T-helper 2 cell treated with Interferon-gamma antibody and Interleukin-4, amounts not matched to agents 100 ng/mL and 5 ng/mL, for 36 hours (primary cell): ENCODE data around the gene POLR2H. TPM values are rescaled to one million over a fixed set of nuclear protein-coding genes. Genes with fewer than 3 reads are reported as not detected.

Experiments
- intact Hi-C: fragments of 100-400 bp; cut with micrococcal nuclease; formaldehyde crosslinking; loops from one replicate; pipeline ENCODE4 v1.15.1; 2023
- total RNA-seq: library from RNA; stranded (reverse); gene quantifications from 2 replicates; pipeline ENCODE4 v1.2.3, GENCODE V29; 2022

Gene POLR2H
- total RNA-seq, 1 donor from 2014 or later: 89.8 TPM

DNA sequence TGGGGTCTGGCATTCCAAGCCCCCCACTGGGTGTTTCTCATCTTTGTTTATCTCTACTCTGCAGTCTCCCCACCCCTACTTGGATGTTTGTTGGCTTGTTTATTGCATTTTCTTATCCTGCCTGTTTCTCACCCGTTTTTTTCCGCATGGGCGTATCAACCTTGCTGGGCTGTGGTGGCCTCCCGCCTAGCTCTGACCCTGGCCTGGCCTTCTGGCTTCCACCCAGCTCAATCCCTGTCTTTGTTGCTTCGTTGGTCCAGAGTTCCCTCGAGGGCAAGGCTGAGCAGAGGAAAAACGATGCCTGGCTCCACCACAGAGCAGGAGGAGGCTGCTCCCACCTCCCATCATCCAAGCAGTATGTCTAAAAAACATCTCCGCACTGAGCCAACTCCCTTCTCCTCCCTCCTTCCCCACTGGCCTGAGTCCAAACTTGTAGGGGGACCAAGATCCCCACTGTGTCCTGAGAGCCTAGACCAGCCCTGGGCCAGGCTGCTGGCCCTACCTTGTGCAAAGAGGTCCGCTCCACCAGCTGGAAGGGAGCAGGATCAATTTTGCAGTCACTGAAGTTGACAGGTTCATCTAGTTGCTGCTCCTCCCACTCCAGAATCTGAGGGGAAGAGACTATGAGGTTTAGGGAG lies 9.9 kb upstream of the POLR2H start:
- intact Hi-C loops: no loop called here

GRCh38 chr3:184352149-184352785 lies 9.2 kb upstream of the POLR2H start:
- intact Hi-C loops: no loop called here

GRCh38 chr3:184352897-184353545 lies 8.5 kb upstream of the POLR2H start:
- intact Hi-C loops: no loop called here

DNA sequence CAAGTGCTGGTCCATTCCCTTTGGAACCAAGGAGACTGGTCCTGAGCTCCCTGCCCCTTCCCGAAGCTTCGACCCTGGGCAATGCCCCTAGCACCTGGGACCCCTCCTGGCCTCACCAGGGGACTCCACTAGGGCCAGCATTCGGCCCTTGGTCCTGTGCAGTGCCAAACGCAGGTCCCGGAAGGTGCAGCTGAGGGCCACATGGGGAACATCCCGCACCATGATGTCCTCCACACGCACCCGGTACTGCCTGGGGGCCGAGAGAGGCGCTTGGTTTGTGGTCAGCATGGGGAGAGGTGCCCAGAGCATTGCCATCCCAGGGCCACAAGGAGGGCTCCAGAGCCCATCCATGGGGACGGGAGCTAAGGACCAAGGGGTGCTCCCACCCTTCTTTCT lies 8.0 kb upstream of the POLR2H start:
- intact Hi-C loops: no loop called here

DNA sequence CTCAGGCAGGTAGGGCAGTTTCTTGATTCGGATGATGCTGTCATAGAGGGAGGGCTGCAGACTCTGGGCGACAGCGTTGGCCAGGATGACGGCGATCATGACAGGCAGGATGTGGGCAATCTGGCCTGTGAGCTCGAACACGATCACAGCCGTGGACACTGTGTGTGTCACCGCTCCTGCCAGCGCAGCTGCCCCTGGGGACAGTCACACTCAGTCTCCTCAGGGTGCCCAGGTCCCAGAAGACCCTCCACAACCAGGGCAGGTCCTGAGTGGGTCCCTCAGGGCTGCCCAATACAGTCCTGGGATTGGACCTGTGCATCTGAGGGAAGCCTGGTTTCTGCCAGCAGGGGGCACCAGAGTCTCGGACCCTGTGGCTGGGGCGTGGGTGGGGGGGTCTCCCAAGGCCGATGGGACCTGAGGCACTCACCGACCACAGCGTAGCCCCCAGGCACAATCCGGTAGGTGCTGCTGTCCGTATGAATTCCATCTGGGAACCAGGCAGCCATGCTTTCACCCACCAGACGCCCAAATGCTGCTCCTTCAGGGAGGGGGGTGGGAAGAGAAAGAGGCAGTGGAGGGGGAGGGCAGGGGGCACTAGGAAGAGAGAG lies 7.3 kb upstream of the POLR2H start:
- intact Hi-C loops: loop anchor here (2.0 kb wide), 1 partner anchor 17 kb away; the partner anchor contains the start of gene FAM131A

DNA sequence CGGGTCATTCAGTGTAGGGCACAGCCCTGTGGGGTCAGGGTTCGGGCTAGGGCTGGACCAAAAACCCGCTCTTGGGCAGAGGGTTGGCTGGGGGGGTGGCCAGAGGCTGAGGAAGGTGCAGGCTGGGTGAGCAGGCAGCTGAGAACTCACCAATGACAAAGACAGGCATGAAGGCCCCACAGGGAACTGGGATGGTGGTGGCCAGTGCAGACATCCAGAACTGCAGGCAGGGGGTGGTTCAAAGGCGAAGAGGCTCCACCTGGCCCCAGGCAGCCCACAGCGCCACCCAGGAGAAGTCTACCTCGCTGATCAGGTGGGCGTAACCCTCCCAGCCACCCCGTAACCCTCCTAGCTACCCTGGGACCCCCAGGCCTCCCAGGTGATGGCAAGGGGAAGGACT lies 6.8 kb upstream of the POLR2H start:
- intact Hi-C loops: loop anchor here (2.0 kb wide), 1 partner anchor 18 kb away; the partner anchor contains the start of gene FAM131A

- intact Hi-C loops: loop anchor here (2.0 kb wide), 1 partner anchor 19 kb away; the partner anchor contains the start of gene FAM131A
These were observed 6.1 kb upstream of the POLR2H start for GRCh38 chr3:184355261-184356040.

- intact Hi-C loops: no loop called here
These were observed 4.0 kb upstream of the POLR2H start for GRCh38 chr3:184357248-184358123.

DNA sequence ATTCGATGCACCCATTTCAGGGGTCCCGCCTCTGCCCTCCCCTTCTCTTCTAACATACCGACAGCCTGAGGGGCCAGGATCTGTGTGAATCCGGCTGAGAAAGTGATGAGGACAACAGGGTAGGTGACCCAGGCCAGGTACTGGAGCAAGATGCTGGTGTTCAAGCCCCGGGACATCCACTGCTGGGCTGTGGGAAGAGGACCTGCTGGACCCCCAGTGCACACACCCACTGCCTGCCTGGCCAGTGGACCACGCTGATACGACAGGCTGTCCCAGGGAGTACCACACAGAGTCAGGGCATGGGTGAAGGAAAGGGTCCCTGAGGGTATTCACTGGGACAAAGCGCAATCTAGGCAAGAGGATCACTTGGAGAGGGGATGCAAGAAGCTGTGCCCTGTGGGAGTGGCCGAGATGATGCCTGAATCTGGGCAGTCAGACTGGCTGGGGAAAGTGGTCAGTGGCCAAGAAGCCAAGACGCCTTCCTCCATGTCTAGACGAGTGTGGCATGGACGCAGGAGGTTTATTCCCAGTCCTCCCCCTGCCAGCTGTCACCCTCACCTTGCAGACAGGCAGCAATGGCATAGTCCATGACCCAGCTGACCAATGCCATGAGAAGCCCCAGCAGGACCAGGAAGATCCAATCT lies 3.3 kb upstream of the POLR2H start:
- intact Hi-C loops: no loop called here

- intact Hi-C loops: no loop called here
These were observed 2.6 kb upstream of the POLR2H start for GRCh38 chr3:184358921-184359350.

GRCh38 chr3:184359610-184360009 lies 1.9 kb upstream of the POLR2H start:
- intact Hi-C loops: loop anchor here (10.0 kb wide), 1 partner anchor 355 kb away; the partner anchor contains the start of gene MAGEF1

GRCh38 chr3:184360070-184360928 lies 1.2 kb upstream of the POLR2H start:
- intact Hi-C loops: loop anchor here (10.0 kb wide), 1 partner anchor 355 kb away; the partner anchor contains the start of gene MAGEF1

DNA sequence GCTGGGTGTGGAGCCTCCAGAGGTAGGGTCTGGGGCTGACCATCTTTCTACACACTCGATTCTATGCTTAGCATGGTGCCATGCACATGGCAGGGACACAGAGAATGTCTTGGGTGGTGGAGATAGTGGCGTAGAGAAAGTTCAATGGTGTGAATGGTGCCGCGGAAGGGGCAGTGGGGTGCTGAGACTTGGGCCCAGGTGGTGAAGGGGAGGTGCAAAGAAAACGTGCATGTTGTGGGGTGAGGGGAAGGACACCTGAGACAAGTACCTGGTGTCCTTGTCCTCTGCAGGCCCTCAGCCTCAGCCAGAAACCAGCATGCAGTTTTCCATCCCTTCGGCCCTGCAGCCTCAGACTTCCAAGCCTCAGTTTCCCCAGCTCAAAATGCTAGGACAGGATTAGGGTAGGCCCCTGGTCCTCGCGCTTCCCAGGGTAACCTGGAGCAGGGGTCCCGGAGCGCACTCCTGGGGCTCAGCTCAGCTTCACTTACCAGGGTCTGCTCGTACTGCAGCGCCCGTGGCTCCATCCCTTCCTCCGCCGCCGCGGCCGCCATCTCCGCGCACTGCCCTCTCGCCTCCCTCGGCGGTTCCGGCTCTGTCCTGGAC lies 480 bp upstream of the POLR2H start:
- intact Hi-C loops: loop anchor here (1.0 to 10.0 kb wide), 2 partner anchors 47 to 354 kb away; partner anchors contain the start of genes EIF4G1 and MAGEF1

- intact Hi-C loops: loop anchor here (1.0 to 10.0 kb wide), 4 partner anchors 48 to 477 kb away; partner anchors contain the start of genes EIF4G1, MAGEF1 and PARL
These were observed 590 bp downstream of the POLR2H start for GRCh38 chr3:184361932-184362667.

- intact Hi-C loops: loop anchor here (1.0 to 10.0 kb wide), 8 partner anchors 28 to 478 kb away; partner anchors contain the start of genes AP2M1, EEF1AKMT4, MAGEF1 and PARL
These were observed 1.4 kb downstream of the POLR2H start for GRCh38 chr3:184362668-184363546.
